ENCODE measurements around the gene IFFO2. TPM values are rescaled to one million over a fixed set of nuclear protein-coding genes. Genes with fewer than 3 reads are reported as not detected.

IFFO2 gene
- total RNA-seq, 1 experiment from 2014 or later, result 11.7 TPM

GRCh38 chr1:18882486-18882885, 74.0 kb downstream of the IFFO2 start:
- H3K4me1 ChIP-seq (replicated peaks; ENCODE audit: insufficient read depth), result no peaks in the 10 kb centered on the region
- no peak overlapping the region for H3K27ac ChIP-seq
- no peak overlapping the region for H2AFZ ChIP-seq
- no peak overlapping the region for H3K4me3 ChIP-seq
- H4K20me1 ChIP-seq (ENCODE audit: insufficient read depth), result no peaks in the 10 kb centered on the region
- H3K9me3 ChIP-seq (ENCODE audit: insufficient read depth, low read depth), result no peaks in the 10 kb centered on the region
- ChIA-PET POLR2A (ENCODE audit: unreplicated experiment) (no interaction called here), CTCF (no interaction called here)
- no peak for TF ChIP-seq EZH2 (IDR thresholded peaks at IDR 0.05; ENCODE audit: low read depth)
- TF ChIP-seq, protein P1, sequence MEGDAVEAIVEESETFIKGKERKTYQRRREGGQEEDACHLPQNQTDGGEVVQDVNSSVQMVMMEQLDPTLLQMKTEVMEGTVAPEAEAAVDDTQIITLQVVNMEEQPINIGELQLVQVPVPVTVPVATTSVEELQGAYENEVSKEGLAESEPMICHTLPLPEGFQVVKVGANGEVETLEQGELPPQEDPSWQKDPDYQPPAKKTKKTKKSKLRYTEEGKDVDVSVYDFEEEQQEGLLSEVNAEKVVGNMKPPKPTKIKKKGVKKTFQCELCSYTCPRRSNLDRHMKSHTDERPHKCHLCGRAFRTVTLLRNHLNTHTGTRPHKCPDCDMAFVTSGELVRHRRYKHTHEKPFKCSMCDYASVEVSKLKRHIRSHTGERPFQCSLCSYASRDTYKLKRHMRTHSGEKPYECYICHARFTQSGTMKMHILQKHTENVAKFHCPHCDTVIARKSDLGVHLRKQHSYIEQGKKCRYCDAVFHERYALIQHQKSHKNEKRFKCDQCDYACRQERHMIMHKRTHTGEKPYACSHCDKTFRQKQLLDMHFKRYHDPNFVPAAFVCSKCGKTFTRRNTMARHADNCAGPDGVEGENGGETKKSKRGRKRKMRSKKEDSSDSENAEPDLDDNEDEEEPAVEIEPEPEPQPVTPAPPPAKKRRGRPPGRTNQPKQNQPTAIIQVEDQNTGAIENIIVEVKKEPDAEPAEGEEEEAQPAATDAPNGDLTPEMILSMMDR (conservative IDR thresholded peaks at IDR 0.05), result no peak
- H3K79me2 ChIP-seq (ENCODE audit: low read depth), result no peaks in the 10 kb centered on the region
- no peaks in the 10 kb centered on the region for H3K36me3 ChIP-seq (ENCODE audit: low read depth)
- H3K9me2 ChIP-seq (ENCODE audit: insufficient read depth), result no peaks in the 10 kb centered on the region
- no TSS peak for BruUV-seq (replicated peaks)
- H3F3A ChIP-seq (ENCODE audit: insufficient read depth, low read depth), result no peaks in the 10 kb centered on the region
- no peaks in the 10 kb centered on the region for H3K27me3 ChIP-seq (ENCODE audit: insufficient read depth, low read depth)
- H3K4me2 ChIP-seq, result no peak overlapping the region
- intact Hi-C loops (cut with micrococcal nuclease; ENCODE audit: unreplicated experiment), result no loop called here
- DNase-seq, result no peak

DNA sequence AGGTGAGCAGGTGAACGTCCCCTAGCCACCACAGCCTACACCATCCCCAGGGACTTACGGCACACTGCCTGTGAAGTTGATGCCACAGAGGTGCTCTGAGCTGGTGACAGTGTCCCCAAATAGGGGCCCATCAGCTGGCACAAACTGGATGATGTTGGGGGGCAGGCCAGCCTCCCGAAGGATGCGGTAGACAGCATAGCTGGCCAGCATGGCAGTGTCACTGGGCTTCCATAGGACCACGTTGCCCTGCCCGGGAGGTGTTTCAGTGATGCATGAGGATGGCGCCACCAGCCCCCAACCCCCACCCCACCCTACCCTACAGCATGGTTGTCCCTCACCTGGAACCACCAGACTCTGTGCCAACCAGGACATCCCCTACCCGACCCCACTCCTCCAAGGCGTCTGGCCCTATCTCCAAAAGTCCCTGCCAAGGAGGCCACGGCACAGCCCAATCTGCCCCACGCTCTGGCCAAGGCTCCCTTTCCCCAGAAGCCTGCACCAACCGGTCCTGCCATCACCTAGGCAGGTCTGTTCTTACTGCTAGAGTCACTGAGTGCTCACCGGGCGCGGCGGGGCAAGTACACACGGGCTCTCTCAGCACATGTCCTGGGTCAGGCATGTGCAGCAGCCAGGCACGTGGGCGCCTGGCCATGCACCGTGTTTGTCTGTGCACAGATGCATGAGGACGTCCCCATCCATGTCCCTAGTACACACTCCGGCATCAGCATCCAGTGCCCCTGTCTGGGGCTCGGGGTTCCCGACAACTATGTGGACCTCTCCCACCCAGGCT, 74.6 kb downstream of the IFFO2 start:
- no peaks in the 10 kb centered on the region for H3F3A ChIP-seq (ENCODE audit: insufficient read depth, low read depth)
- CTCF ChIA-PET, result interaction anchor here (0.6 kb wide), 1 partner anchor 293 kb away, joined by 10 read pairs; no protein-coding TSS in a partner anchor
- H3K36me3 ChIP-seq (ENCODE audit: low read depth), result no peaks in the 10 kb centered on the region

GRCh38 chr1:18881164-18881563, 75.3 kb downstream of the IFFO2 start:
- BruUV-seq (replicated peaks), result no TSS peak
- Histone ChIP-seq H3K4me2 (no peak overlapping the region), H3K27ac (no peak overlapping the region), H3K9me2 (ENCODE audit: insufficient read depth) (no peaks in the 10 kb centered on the region), H3F3A (ENCODE audit: insufficient read depth, low read depth) (no peaks in the 10 kb centered on the region), H3K79me2 (ENCODE audit: low read depth) (no peaks in the 10 kb centered on the region), H3K36me3 (ENCODE audit: low read depth) (no peaks in the 10 kb centered on the region), H3K9me3 (ENCODE audit: insufficient read depth, low read depth) (no peaks in the 10 kb centered on the region), H3K27me3 (ENCODE audit: insufficient read depth, low read depth) (no peaks in the 10 kb centered on the region), H3K4me3 (no peak overlapping the region), H4K20me1 (ENCODE audit: insufficient read depth) (no peaks in the 10 kb centered on the region), H3K4me1 (replicated peaks; ENCODE audit: insufficient read depth) (no peaks in the 10 kb centered on the region), H2AFZ (no peak overlapping the region)
- TF ChIP-seq, protein P1 (conservative IDR thresholded peaks at IDR 0.05), result no peak
- TF ChIP-seq EZH2 (IDR thresholded peaks at IDR 0.05; ENCODE audit: low read depth), result no peak
- intact Hi-C loops (cut with micrococcal nuclease; ENCODE audit: unreplicated experiment), result no loop called here
- POLR2A ChIA-PET (ENCODE audit: unreplicated experiment), result no interaction called here
- CTCF ChIA-PET, result interaction anchor here (0.6 kb wide), 1 partner anchor 293 kb away, joined by 10 read pairs; no protein-coding TSS in a partner anchor
- DNase-seq, result no peak

More for the DNA sequence above, 74.6 kb downstream of the IFFO2 start:
- no peaks in the 10 kb centered on the region for H3K9me3 ChIP-seq (ENCODE audit: insufficient read depth, low read depth)
- H3K27me3 ChIP-seq (ENCODE audit: insufficient read depth, low read depth), result no peaks in the 10 kb centered on the region
- POLR2A ChIA-PET (ENCODE audit: unreplicated experiment), result no interaction called here
- H2AFZ ChIP-seq, result no peak overlapping the region
- H3K79me2 ChIP-seq (ENCODE audit: low read depth), result no peaks in the 10 kb centered on the region
- H3K4me1 ChIP-seq (replicated peaks; ENCODE audit: insufficient read depth), result no peaks in the 10 kb centered on the region
- intact Hi-C loops (cut with micrococcal nuclease; ENCODE audit: unreplicated experiment), result no loop called here
- TF ChIP-seq, protein P1 (conservative IDR thresholded peaks at IDR 0.05), result no peak
- no peak for TF ChIP-seq EZH2 (IDR thresholded peaks at IDR 0.05; ENCODE audit: low read depth)
- DNase-seq, result no peak
- BruUV-seq (replicated peaks), result no TSS peak
- H4K20me1 ChIP-seq (ENCODE audit: insufficient read depth), result no peaks in the 10 kb centered on the region
- no peaks in the 10 kb centered on the region for H3K9me2 ChIP-seq (ENCODE audit: insufficient read depth)
- H3K27ac ChIP-seq, result no peak overlapping the region
- H3K4me2 ChIP-seq, result no peak overlapping the region
- H3K4me3 ChIP-seq, result no peak overlapping the region

Data from PC-9 (cell line).